Stimulated activated CD4-positive, alpha-beta T cell treated with anti-CD3 and anti-CD28 coated beads, TNF-alpha, amount 100 ng/mL, for 4 hours (primary cell): ENCODE data around the gene CNTNAP2.

Source experiments
- DNase-seq, 3 experiments: peaks; one replicate each; pipeline ENCODE4 v3.0.0-alpha.2; 2020; ENCODE audit warnings: low read depth in 3 of 3

CNTNAP2 gene

DNA sequence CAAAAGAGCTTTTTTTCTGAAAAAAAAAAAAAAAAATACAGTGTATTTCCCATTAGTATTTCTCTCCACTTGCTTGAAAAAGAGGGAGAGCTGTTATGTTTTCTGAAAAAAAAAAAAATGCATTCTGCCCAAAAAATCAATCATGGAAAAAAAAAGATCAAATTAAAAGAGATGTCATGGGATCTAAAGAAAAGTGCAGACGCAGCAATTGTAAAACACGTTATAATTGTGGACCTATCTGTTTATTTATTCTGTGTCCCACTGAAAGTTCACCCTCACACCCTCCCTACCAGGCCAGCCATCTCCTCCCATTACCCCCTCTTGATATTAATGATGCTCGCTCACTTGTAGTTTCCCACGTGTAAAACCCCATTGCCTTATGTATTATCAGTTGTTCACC is 1800.0 kb downstream of the CNTNAP2 start:
- DNase-seq = no peak

DNA sequence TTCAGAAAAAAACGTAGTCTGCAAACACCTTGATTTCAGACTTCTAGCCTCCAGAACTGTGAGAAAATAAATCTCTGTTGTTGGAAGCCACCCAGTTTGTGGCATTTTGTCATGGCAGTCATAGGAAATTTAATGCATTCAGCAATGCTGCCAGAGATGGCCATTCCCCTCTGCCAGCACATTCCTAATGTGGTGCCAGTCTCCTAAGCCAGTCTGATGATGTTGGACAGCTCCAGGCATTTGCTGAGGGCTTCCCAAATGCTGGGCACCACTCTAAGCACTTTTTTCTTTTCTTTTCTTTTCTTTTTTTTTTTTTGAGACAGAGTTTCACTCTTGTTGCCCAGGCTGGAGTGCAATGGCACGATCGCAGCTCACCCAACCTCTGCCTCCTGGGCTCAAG is 1807.2 kb downstream of the CNTNAP2 start:
- DNase-seq = no peak

DNA sequence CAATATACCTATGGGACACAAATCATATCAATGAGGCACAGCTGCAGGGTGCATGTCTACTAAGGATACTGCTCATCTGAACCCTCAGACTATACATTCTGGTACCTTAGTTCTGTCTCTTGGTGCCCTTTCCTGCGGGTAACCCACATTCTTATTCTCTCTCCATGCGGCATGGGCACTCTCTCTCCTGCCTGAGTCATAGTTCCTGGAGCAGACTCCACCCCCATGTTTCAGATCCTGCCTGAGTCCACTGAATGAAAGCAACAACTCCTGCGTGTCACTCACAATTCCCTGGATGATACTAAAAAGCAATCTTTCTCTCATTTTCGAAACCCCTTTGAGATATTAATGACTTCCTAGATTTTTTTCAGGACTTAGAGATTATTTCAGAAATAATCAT is 1820.8 kb downstream of the CNTNAP2 start:
- DNase-seq = no peak

DNA sequence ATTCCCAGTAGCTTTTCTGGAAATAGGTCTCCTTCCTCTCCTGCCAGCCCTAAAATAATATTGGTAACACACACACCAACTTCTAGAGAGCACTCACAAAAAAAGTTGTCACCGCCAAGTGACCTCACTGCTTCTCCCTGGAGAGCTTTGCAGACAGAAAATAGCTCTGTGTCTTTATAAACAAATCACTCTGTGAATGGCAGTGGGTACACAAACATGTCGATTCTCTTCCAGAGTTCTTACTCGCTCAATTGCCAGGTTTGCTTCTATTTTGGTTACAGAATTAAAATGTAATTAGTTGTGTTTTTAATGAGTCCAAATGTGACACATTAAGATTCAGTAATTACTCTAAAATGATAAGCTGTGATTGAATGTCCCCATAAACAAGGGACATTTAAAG is 1824.8 kb downstream of the CNTNAP2 start:
- DNase-seq = no peak

DNA sequence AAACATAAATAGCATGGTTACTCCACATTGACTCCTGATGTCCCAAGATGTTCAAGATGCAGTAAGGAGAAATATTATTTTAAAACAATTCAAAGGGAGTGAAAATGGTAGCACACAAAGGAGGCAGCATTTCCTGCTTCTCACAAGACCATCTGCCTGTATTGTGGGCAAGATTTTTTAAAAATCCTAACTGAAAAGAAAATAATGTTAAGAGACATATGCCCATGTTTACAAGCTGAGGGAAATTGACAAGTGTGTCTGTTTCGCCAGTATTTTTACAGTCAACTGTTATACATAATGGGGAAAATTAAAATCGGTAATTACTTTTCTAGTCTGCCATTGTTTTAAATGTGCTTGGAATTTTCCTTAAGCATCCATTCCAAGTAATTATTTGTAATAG is 1827.7 kb downstream of the CNTNAP2 start:
- DNase-seq = no peak

DNA sequence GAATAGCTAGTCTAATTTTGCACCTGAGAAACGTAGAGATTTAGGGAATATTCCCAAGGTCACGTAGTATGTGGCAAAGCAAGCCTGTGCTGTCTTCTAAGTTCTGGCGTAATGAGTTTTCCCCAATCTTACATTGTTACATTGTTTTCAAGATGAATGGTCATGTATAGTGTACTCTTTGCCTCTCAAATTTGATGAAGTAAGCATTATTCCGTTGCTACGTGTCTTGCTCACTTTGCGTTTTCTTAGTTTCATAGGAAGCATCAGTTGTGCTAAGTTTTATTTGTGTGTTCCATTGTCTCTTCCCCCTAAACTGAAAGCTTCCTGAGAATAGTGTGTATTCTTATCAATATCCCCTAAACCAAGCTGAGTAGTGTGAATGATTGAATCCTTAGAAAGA is 1836.3 kb downstream of the CNTNAP2 start:
- no peak for DNase-seq

DNA sequence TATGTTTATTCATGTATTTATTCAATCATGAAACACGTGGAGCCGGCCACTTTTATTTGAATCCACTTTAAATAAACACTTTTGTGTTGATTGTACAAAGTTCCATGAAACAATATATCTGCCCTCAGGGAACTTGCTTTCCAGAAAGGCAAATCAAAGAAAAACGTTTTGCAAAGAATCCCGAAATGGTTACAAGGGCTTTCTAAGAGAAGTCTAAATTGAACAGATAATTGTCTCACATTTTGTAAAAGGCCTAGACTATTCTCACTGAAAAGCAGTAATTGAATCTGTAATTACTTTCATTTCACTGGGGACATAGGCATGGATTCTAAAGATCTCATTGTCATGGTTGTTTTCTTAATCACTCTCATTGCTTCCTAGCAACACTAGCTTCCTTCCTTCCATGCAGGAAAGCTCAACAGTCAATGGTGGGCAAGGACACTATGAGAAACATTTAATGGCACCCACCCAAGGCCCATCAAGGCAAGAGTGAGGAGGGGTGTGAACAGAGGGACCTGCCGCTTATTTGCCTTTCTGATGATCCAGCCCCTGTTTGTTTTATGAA is 1851.5 kb downstream of the CNTNAP2 start:
- no peak for DNase-seq

DNA sequence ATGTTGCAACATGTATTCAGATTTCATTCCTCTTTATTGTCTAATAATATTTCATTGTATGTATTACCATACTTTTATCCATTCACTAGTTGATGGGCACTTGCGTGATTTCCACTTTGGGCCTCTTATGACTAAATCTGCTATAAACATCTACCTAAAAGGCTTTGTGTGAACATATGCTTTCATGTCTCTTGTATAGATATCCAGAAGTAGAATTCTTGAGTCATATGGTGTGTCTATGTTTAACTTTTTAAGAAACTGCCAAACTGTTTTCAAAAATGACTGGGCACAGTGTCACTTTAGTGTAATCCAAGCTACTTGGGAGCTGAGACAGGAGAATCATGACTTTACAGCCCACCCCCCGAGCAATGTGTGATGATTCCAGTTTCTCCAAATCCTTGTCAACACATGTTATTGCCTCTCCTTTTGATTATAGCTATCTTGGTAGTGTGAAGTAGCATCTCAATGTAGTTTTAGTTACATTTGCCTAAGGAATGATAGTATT is 1855.1 kb downstream of the CNTNAP2 start:
- no peak for DNase-seq

DNA sequence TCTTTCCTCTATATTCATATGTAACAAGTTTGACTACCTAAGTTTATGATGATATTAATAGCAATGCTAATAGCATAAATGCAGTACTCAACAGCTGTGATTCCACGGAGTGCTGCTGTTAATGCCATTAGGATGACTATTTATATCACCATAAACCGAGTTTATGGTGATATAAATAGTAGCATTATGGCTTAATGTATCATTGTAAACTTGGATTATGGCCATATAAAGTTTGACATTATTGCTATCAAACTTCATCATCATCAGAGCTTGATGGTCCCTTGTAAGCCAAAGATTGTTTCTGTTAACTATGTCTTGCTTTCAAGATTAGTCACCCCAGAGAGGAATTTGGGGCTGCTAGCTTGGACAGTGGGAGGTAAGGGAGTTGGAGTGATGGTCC is 1861.6 kb downstream of the CNTNAP2 start:
- no peak for DNase-seq

DNA sequence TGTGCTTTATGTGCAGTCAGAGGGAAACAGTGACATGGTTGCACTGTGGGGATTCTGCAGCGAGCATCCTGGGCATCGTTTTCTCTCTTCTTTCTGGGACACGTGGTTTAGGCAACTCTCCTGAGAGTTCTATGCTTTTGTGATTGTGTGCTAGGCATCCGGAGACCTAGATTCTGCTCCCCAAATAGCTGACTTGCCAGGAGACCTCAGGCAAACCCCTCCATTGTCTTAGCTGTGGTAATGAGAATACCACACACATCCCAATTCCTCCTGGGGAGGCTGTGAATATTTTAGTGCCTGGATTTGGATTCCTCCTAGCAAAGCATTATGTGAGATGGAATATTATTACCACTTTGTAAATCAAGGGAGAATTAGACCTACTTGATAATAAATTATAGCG is 1862.0 kb downstream of the CNTNAP2 start:
- no peak for DNase-seq

DNA sequence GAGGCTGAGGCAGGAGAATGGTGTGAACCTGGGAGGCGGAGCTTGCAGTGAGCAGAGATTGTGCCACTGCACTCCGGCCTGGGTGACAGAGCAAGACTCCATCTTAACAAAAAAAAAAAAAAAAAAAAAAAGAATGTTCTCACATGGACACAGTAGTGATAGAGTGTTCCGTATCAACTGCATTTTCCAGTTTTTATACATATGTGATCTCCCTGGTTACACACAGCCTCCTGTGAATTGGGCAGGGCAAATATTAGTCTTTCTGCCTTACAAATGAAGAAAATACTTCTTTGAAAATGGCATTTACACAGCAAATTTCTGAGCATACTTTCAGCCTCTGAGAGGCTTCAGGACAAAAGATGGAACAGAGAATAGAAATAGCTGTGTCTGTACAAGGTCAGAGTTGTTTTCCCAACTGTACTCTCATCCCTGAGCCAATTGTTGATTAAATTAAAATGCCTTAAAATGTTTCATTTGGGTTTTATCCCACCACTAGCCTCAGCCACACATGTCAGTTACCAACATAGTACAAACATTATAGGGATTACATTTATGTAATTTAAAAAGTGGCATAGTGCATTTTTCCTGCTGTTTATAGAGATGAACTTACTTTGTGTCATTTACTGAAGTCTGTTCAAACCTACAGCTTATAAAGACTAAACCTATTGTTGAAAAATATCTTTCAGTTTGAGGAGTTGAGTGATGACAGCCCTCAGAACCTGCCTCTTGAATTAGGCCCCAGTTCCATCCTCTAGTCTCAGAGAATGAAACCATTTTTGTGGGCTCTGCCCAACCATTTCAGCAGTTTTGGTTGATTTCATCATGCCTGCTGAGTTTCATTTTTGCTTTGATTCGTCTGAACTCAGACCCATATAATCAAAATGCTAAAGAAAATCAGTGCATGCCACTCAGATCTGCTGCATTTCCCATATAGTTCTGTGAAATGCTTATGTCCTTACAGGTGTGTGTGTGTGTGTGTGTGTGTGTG is 1864.5 kb downstream of the CNTNAP2 start:
- no peak for DNase-seq

DNA sequence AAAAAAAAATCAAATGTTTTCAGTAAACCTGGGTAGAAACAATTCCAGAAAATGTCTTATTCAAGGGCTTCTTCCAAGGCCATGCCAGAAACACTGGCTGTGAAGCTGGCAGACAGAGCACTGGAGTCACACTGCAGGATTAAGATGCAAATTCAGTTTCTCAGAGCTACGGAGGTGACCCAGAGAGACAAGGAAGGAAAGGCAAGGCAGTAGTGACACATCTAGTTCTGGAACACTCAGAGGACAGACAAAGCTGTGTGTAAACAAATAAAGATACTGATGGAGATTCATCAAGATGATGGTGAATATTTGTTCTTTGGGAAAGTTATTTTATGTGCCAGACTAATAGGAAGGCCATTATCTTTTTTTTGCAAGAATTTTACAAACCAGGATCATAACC is 1865.7 kb downstream of the CNTNAP2 start:
- DNase-seq = no peak

DNA sequence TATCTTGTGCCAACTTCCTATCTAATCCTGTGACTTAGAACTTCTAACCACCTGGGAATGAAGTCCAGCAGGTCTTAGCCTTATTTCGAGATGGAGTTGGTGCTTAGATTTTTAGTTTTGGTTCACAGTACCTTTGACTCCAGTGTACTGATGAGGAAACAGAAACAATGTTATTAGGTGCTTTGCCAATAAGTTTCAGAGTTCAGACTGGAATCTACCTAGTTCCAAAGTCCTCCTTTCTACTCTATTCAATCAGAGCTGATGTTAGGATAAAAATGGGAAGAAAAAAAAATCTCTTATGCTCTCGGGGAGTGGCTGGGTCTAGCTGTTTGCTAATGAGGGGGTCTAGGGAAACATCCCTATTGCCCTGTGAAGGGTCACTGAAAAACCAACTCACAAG is 1867.7 kb downstream of the CNTNAP2 start:
- DNase-seq = no peak

DNA sequence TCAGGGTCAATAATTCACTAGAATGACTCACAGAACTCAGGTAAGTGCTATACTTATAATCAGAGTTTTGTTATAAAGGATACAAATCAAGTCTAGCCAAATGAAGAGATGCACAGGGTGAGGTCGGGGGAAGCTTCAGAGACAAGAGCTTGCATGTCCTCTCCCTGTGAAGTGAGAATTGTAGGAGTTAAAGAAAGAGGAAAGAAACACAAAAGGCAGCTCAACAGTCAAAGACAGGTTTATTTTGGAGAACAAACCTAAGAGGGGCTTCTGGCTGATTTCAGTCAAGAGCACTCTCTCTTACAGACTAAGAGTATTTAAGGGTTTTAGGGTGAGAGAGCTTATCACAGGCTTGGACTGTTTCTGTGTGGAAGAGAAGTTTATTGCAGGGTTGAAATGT is 1873.5 kb downstream of the CNTNAP2 start:
- DNase-seq = no peak

DNA sequence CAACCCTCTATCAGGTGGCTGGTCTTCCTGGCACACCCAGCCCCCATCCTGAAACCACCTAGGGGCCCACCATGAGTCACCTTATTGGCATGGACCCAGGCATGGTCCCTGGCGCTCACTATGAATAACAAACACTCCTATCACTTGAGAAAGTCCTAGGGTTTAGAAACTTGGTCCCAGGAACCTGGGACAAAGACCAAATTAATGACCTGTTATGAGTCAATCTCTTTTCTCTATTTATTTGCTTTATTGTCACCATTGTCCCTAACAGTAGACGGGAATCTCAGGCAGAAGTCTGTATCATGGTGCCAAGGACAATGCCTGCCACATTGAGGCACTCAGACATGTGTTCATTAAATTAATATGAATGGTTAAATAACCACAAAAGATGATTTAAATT is 1874.3 kb downstream of the CNTNAP2 start:
- DNase-seq = no peak

DNA sequence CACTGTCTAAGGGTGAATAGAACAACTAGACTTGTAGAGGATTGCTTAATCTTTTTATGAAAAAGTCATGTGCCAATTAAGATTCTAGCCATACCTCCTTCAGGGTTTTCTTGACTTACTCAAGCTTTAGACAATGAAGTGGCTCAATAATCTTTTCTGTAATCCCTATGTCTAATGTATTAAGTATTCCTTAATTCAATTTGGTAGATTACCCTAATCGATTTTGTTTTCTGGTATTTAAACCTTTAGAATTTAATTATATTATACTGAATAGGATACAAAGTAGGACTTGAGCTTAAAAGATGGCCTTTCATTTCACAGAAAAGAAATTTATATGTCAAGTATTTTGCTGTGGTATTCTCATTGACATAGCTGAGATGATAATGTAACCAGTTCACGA is 1876.1 kb downstream of the CNTNAP2 start:
- DNase-seq = no peak

DNA sequence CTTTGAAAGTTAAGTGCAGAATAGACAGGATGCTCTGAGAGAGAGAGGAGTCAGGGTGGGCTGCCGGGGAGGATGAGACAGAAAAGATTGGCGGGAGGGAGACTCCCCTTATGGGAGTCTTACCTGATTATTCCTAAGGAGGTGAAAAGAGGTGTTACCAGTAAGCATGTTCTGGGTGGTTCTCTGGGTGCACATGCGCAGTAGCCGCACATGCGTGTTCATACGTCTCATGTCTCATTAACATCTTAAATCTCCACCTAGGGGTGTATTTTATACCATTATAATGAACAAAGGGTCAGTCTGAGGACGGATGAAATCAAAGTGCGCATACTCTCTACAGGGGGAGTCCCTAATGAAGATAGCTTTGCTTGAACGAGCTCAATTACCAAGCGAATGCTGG is 1881.0 kb downstream of the CNTNAP2 start:
- DNase-seq = no peak

DNA sequence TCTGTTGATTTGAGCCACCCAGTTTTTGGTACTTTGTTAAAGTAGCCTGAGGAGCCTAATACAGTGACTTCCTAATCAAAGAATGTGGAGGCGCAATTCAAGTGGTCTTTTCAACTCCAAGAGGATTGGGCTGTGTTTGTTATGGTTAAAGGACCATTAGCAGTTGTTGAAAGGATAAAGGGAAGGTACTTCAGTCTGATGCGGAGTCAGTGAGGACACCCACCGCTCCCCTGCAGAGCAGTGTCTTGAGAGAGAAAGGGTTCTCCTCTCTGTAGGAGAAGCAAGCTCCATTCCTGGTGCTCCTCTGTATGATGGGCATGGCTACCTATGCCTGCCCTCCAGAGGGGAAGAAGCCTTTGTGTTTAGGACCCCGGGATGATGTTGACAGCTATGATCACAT is 1883.4 kb downstream of the CNTNAP2 start:
- DNase-seq = no peak

DNA sequence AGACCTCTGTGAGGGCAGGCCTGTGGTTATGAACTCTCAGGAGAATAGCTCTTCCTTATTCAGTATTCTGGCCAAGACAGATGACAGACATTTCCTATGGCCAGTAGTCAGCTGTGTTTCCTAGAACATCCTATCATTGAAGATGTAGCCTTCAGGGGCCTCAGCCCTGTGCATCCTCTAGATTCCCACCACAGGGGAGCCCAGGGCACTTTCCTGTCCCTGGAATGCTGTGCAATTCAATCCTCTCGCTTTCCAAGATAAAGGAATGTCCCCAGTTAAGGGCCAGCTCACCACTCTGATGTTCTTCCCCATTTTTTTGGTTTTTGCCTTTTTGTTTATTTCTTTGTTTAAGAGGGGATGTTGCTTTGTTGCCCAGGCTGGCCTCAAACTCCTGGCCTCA is 1895.2 kb downstream of the CNTNAP2 start:
- no peak for DNase-seq

DNA sequence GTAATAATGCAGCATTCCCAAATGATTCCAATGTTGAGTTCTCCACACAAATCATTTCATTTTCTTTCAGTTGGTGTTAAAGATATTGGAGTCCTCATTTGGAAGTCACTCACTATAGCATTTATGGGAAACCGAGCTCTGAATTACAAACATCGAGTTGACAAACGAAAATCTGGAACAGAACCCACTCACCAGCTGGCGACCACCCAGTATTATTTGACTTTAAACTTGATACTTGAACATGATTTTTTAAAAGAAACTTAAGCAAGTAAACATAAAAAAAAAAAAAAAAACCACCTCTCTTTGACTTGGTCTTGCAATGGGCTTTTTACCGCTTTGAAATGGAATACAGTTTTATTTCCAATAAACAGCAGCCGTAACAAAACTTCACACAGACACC is 1897.4 kb downstream of the CNTNAP2 start:
- DNase-seq = no peak

DNA sequence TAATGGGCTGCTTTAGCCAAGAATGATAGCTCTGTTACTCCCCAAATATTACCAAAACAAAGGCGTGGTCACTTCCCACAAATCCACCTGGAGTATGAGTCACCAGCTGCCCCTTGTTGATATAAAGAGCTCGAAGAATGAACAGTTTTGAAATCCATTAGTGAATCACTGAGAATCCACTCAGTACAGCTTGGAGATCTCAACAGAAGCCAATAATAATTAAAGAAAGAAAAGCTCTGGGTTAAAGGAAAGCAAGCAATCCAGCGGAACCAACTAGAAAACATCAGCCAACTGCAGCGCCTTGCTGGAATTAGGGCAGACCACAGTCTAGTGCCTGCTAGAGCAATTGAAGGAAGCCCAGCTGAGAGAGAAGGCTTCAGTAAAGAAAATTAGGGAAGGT is 1897.9 kb downstream of the CNTNAP2 start:
- no peak for DNase-seq

DNA sequence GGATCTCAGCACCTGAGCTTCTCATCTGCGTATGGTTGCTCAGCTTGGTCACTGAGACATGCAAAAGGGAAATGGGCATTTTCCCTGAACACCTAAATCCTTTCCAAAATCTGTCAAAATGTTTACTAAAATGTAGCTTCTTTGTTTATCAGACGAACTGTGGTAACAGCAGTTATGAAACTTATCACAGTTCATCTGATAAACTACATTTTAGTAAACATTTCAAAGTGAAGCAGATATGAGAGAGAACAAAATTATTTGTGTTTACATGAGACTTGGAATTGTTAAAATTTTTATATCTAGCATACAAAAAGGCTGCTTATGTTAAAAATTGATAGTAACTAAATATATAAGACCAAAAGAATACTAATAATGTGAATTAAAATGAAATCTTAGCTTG is 1900.5 kb downstream of the CNTNAP2 start:
- DNase-seq = no peak

DNA sequence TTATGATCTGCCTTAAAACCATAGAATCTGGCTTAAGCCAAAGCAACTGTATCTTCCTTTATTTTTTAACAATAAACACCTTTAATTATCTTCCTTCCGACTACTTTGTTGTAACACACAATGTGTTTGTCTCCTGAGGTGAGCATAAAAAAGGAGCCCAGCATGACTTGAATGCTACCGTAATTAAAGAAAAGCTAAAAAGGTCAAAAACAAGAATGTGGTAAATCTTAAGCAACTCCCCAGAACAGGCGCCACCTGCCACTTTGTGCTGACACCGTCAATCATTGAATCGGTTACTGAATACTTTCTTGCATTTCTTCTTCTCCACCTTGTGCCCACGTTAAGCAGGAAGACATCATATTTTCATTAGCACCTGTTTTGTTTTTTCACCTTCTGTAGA is 1904.1 kb downstream of the CNTNAP2 start:
- DNase-seq = no peak
